Measurements from ENCODE around the gene AJM1. TPM values are rescaled to one million over a fixed set of nuclear protein-coding genes. Genes with fewer than 3 reads are reported as not detected.

The AJM1 gene
- total RNA-seq, 1 experiment from 2014 or later, result 1.8 TPM

DNA sequence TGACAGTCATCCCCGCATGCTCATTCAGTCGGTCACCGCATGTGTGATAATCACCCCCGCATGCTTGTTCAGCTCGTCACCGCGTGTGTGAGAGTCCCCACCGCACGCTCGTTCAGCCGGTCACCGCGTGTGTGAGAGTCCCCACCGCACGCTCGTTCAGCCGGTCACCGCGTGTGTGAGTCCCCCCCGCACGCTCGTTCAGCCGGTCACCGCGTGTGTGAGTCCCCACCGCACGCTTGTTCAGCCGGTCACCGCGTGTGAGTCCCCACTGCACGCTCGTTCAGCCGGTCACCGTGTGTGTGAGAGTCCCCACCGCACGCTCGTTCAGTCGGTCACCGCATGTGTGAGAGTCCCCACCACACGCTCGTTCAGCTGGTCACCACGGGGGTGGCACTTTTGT is 47.6 kb downstream of the AJM1 start:
- no peak overlapping the region for H4K91ac ChIP-seq (ENCODE audit: insufficient read length, low read depth, low read length)
- Mint-ChIP-seq H3K27ac (peak overlapping the region in 1 of 3 experiments; percentile 58; a peak in 1 of 7 replicates), H3K9me3 (no peaks in the 10 kb centered on the region), H3K27me3 (ENCODE audit: low read depth) (no peaks in the 10 kb centered on the region), H3K4me1 (peaks cover 10 to 13% of the 10 kb centered on the region in 2 experiments), H3K4me3 (no peak overlapping the region), H3K36me3 (ENCODE audit: insufficient read depth in 1 of 3, low read depth in 3 of 3) (peaks cover 12 to 32% (median 31%) of the 10 kb centered on the region in 3 experiments; a peak in 6 of 7 replicates)
- no peak overlapping the region for H3K27ac ChIP-seq (ENCODE audit: insufficient read length, low read depth, low read length)
- no peak overlapping the region for H3K18ac ChIP-seq (ENCODE audit: insufficient read length, low read depth, low read length)
- H3K23me2 ChIP-seq (ENCODE audit: insufficient read length, low read depth, low read length, poor library complexity, severe bottlenecking), result peaks cover 4% of the 10 kb centered on the region
- H3K79me1 ChIP-seq (ENCODE audit: insufficient read depth, low read depth, low read length, poor library complexity, severe bottlenecking), result peaks cover 17% of the 10 kb centered on the region
- H3K56ac ChIP-seq (ENCODE audit: insufficient read length, low read depth, low read length), result no peak overlapping the region
- no peak overlapping the region for H2BK120ac ChIP-seq (ENCODE audit: low read depth, low read length, poor library complexity, severe bottlenecking)
- H3K14ac ChIP-seq (ENCODE audit: insufficient read depth, low read length), result no peak overlapping the region
- no peak overlapping the region for H4K8ac ChIP-seq (replicated peaks; ENCODE audit: insufficient read length, low read depth, low read length)
- H3K27me3 ChIP-seq (ENCODE audit: insufficient read depth, low read length), result no peaks in the 10 kb centered on the region
- H3K4ac ChIP-seq (ENCODE audit: low read depth, low read length), result no peak overlapping the region
- H2BK5ac ChIP-seq (ENCODE audit: insufficient read length, low read length), result no peak overlapping the region
- DNase-seq, result no peak
- no peak overlapping the region for H2BK20ac ChIP-seq (ENCODE audit: low read depth, low read length, poor library complexity, severe bottlenecking)
- no peak overlapping the region for H2BK12ac ChIP-seq (ENCODE audit: insufficient read length, low read depth, low read length)
- no peaks in the 10 kb centered on the region for H4K20me1 ChIP-seq (ENCODE audit: control insufficient read depth, insufficient read depth, insufficient read length)
- peaks cover 10% of the 10 kb centered on the region; the same call in 1 of the 2 replicates for H3K79me2 ChIP-seq (ENCODE audit: insufficient read depth, low read length)
- no peak overlapping the region for H3K9ac ChIP-seq (ENCODE audit: extremely low read depth, insufficient read length, low read length)
- H4K5ac ChIP-seq (ENCODE audit: insufficient read length, low read depth, low read length), result no peak overlapping the region
- no peaks in the 10 kb centered on the region; the same call in 1 of the 2 replicates for H3K4me1 ChIP-seq (ENCODE audit: insufficient read depth, low read length)
- no peak overlapping the region for H3K4me2 ChIP-seq (ENCODE audit: insufficient read depth, insufficient read length, low read length)
- TF ChIP-seq, protein P1, sequence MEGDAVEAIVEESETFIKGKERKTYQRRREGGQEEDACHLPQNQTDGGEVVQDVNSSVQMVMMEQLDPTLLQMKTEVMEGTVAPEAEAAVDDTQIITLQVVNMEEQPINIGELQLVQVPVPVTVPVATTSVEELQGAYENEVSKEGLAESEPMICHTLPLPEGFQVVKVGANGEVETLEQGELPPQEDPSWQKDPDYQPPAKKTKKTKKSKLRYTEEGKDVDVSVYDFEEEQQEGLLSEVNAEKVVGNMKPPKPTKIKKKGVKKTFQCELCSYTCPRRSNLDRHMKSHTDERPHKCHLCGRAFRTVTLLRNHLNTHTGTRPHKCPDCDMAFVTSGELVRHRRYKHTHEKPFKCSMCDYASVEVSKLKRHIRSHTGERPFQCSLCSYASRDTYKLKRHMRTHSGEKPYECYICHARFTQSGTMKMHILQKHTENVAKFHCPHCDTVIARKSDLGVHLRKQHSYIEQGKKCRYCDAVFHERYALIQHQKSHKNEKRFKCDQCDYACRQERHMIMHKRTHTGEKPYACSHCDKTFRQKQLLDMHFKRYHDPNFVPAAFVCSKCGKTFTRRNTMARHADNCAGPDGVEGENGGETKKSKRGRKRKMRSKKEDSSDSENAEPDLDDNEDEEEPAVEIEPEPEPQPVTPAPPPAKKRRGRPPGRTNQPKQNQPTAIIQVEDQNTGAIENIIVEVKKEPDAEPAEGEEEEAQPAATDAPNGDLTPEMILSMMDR (conservative IDR thresholded peaks at IDR 0.05), result no peak
- no CpG with 5 or more reads among the region's 42 CpGs for WGBS (ENCODE audit: extremely low coverage, insufficient read length, low lambda C conversion rate)
- no peaks in the 10 kb centered on the region for H3K9me3 ChIP-seq (ENCODE audit: control insufficient read depth, low read depth, low read length)
- H2BK15ac ChIP-seq (ENCODE audit: low read depth, low read length), result no peak overlapping the region
- H2AFZ ChIP-seq (ENCODE audit: low read length), result no peak overlapping the region
- H3K23ac ChIP-seq (ENCODE audit: insufficient read length, low read depth, low read length), result no peak overlapping the region
- no peak overlapping the region for H2AK5ac ChIP-seq (ENCODE audit: insufficient read length, low read length)
- no peak overlapping the region for H3T11ph ChIP-seq (ENCODE audit: low read length)
